ENCODE data around the gene CRIP2.

The CRIP2 gene

DNA sequence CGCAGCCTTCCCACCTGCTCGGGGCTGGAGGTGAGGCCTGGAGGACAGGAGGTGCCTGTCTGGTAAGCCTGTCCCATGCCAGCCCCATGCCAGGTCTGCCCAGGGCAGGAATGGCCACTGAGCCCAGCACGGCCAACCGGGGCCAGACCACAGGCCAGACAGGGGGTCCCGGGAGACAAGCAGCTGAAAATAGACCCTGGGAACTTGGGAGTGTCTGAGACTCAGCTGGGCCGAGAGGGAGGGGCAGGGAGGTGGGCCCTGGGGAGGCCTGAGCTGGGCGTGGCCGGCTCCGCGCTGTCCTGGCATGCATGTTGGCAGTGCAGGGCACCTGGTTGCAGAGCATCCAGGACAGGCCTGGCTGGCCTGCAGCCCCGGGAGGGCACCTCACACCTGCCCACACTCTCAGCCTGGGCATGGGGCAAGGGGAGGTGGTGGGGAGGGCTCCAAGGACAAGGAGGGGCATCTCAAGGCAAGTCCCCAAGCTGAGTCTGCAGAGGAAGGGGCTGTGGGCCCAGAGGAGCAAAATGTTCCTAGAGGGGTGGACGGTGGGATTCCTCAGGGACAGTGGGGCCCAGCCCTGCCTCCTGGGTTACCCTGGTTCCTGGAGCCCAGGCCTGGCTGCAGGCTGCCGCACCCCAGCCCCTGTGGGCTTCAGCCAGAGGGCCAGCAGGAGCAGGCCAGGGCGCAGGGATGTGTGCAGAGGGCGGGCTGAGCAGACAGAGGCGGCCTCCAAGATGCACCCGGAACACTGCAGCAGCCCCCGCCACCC is 8.9 kb downstream of the CRIP2 start:
- TF ChIP-seq, protein P1, sequence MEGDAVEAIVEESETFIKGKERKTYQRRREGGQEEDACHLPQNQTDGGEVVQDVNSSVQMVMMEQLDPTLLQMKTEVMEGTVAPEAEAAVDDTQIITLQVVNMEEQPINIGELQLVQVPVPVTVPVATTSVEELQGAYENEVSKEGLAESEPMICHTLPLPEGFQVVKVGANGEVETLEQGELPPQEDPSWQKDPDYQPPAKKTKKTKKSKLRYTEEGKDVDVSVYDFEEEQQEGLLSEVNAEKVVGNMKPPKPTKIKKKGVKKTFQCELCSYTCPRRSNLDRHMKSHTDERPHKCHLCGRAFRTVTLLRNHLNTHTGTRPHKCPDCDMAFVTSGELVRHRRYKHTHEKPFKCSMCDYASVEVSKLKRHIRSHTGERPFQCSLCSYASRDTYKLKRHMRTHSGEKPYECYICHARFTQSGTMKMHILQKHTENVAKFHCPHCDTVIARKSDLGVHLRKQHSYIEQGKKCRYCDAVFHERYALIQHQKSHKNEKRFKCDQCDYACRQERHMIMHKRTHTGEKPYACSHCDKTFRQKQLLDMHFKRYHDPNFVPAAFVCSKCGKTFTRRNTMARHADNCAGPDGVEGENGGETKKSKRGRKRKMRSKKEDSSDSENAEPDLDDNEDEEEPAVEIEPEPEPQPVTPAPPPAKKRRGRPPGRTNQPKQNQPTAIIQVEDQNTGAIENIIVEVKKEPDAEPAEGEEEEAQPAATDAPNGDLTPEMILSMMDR (IDR thresholded peaks at IDR 0.05; ENCODE audit: low read depth, low read length): no peak
- no peak for DNase-seq (ENCODE audit: extremely low read depth, low read depth)

- TF ChIP-seq, protein P1 (IDR thresholded peaks at IDR 0.05; ENCODE audit: low read depth, low read length): no peak
- DNase-seq (ENCODE audit: extremely low read depth, low read depth): no peak
These were observed 9.7 kb downstream of the CRIP2 start for GRCh38 chr14:105484069-105484996.

DNA sequence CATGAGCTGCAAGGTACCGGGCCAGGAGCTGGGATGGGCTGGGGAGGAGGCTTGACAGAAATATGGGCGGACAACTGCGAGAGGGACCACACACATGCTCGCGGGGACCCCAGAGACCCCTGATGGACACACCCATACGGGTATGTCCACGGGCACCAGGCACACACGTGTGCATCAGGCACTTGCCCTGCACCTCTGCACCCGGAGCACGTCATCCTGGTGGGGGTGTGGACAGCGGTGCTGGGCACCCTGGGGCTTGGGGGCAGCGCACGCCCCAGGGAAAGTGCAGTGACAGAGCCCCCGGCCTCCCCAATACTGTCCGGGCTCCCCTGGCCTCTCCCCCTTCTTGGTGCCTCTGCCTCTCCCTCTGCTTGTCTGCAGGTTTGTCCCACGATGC is 10.4 kb downstream of the CRIP2 start:
- no peak for DNase-seq (ENCODE audit: extremely low read depth, low read depth)
- TF ChIP-seq, protein P1 (IDR thresholded peaks at IDR 0.05; ENCODE audit: low read depth, low read length): no peak

DNA sequence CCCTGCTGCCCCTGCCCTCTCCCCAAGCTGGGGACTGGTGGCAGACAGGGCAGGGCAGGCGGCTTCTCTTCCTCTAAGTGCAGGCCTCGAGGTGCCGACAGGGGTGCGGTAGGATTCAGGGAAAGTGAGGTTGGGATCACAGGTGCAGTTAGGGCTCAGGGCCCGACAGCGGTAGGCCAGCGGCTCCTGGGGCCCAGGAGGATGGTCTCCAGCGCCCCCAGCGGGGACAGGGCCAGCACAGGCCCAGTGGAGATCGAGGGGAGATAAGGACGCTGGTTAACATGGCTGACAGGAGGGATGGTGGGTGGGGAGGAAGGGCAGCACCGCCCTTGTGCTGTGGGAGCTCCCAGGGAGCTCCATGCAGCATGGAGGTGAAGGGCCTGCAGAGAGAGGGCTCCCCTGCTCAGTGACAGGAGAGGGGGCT is 11.1 kb downstream of the CRIP2 start:
- TF ChIP-seq, protein P1 (IDR thresholded peaks at IDR 0.05; ENCODE audit: low read depth, low read length): no peak
- no peak for DNase-seq (ENCODE audit: extremely low read depth, low read depth)

DNA sequence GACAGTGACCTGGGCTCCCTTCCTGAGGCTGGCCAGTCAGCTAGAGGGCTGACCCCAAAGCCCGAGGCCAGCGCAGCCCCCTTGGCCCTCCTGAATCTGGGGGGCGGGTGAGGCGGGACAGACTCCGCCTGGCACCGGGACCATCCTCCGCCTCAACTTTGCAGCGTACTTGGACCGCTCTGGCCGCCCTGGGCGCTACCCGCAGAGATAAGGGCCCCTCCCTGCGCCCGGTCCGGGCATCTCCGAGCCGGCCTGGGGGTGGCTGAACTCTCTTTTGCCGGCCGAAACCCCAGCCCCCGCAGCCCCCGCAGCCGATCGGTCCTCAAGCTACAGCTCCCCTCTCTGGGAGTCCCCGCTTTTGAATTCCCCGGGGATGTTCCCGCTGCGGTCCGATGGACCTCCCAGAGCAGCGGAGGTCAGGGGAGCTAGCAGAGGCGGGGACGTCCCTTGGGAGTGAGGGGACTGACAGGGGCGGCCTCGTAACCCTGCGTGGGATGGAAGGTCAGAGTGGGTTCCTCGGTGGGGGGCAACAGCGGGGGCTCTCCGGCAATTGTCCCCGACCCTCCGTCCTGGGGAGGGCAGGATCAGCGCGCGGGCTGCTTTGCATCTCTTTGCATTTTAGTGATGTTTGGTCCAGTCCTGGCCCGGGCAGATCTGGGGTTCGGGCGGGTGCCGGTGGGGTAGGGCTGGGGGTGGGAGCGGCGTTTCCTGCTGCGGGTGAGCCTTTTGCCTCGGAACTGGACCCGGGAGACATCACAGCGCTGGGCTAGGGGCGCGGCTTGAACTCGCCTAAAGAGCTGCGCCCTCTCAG is 11.7 kb downstream of the CRIP2 start, which contains the start of gene CRIP1:
Gene CRIP1, plus strand, starts transcription at position 724 of the 811 bp plus-strand sequence. CDS start 374 bp downstream, outside the sequence.
- TF ChIP-seq, protein P1 (IDR thresholded peaks at IDR 0.05; ENCODE audit: low read depth, low read length): no peak

DNA sequence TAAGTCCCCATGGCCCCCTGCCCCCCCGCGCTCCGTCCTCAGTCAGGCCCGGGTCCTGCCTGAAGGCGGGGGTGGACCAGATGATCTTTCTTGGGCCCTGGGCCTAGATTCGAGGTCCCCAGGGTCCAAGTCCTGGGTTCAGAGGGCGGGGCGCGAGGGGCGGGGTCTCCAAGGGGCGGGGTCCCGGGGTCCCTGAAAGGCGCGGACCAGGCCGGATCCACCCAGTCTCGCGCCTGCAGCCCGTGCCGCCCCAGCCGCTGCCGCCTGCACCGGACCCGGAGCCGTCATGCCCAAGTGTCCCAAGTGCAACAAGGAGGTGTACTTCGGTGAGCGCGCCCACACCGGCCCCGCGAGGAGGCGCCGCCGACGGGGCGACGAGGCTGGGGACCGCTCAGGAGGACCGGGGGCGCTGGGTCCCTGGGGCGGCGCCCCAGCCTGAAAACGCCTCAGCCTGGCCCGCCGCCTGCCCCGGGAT is 12.4 kb downstream of the CRIP2 start:
- TF ChIP-seq, protein P1 (IDR thresholded peaks at IDR 0.05; ENCODE audit: low read depth, low read length): no peak
- DNase-seq (ENCODE audit: extremely low read depth, low read depth): no peak

More for the DNA sequence above, 11.7 kb downstream of the CRIP2 start, which contains the start of gene CRIP1:
- no peak for DNase-seq (ENCODE audit: extremely low read depth, low read depth)
